Fibroblast of pulmonary artery (primary cell): ENCODE data around the gene BEST1.

Source experiments
- DNase-seq: peaks from one replicate; pipeline ENCODE4 v3.0.0-alpha.2; 2010; ENCODE audit warnings: low read depth
- H3K4me3 ChIP-seq: replicated peaks from 2 replicates; pipeline ENCODE4 v1.5.1; 2011; ENCODE audit warnings: low read depth, mild to moderate bottlenecking, control low read depth, low read length, moderate library complexity
- CTCF ChIP-seq: IDR thresholded peaks from 2 replicates; pipeline ENCODE4 v1.5.1; 2011; ENCODE audit warnings: mild to moderate bottlenecking, control low read depth, low read length, inconsistent platforms; ENCODE audit errors: missing control alignments

Gene BEST1

GRCh38 chr11:61975638-61976419 lies 25.7 kb downstream of the BEST1 start:
- H3K4me3 ChIP-seq, result no peak overlapping the region
- no peak for TF ChIP-seq CTCF
- DNase-seq, result peak; percentile 42

- TF ChIP-seq CTCF, result no peak
- H3K4me3 ChIP-seq, result no peak overlapping the region
- no peak for DNase-seq
Measured at GRCh38 chr11:61976420-61976800, 26.3 kb downstream of the BEST1 start.

- no peak overlapping the region for H3K4me3 ChIP-seq
- TF ChIP-seq CTCF, result no peak
- DNase-seq, result no peak
Measured at GRCh38 chr11:61976813-61977475, 26.8 kb downstream of the BEST1 start.

- no peak for TF ChIP-seq CTCF
- peak; percentile 91 for DNase-seq
- H3K4me3 ChIP-seq, result no peak overlapping the region
Measured at GRCh38 chr11:61978703-61979661, 28.8 kb downstream of the BEST1 start.

GRCh38 chr11:61980783-61981541 lies 30.8 kb downstream of the BEST1 start:
- no peak overlapping the region for H3K4me3 ChIP-seq
- no peak for TF ChIP-seq CTCF
- DNase-seq, result no peak

- H3K4me3 ChIP-seq, result no peak overlapping the region
- TF ChIP-seq CTCF, result no peak
- no peak for DNase-seq
Measured at GRCh38 chr11:61983419-61983818, 33.3 kb downstream of the BEST1 start.
